ENCODE results near the gene HUS1B.
"Not testable (repeated sequence)": the region's sequence is repeated elsewhere in the genome, so short reads cannot be mapped to it uniquely, and the experiment has no call there.

Gene HUS1B

GRCh38 chr6:656460-657252 lies at the start of gene HUS1B:
HUS1B (minus strand) TSS chr6:657100; CDS start chr6:656944, 156 bp downstream.
- DNase-seq (ENCODE audit: low read depth in 3 of 3), result no peak

- no peak for DNase-seq (ENCODE audit: low read depth in 3 of 3)
These were observed 49.2 kb upstream of the HUS1B start for GRCh38 chr6:706146-706545.

GRCh38 chr6:705047-705446 lies 48.1 kb upstream of the HUS1B start:
- no peak for DNase-seq (ENCODE audit: low read depth in 3 of 3)

GRCh38 chr6:704046-704445 lies 47.1 kb upstream of the HUS1B start:
- no peak for DNase-seq (ENCODE audit: low read depth in 3 of 3)

- no peak for DNase-seq (ENCODE audit: low read depth in 3 of 3)
These were observed 46.7 kb upstream of the HUS1B start for GRCh38 chr6:703552-703951.

- no peak for DNase-seq (ENCODE audit: low read depth in 3 of 3)
These were observed 45.0 kb upstream of the HUS1B start for GRCh38 chr6:701700-702479.

- DNase-seq (ENCODE audit: low read depth in 3 of 3), result no peak
These were observed 44.3 kb upstream of the HUS1B start for GRCh38 chr6:701215-701614.

GRCh38 chr6:700490-700889 lies 43.6 kb upstream of the HUS1B start:
- no peak for DNase-seq (ENCODE audit: low read depth in 3 of 3)

GRCh38 chr6:699319-699718 lies 42.4 kb upstream of the HUS1B start:
- no peak for DNase-seq (ENCODE audit: low read depth in 3 of 3)

- not testable (repeated sequence) for DNase-seq (ENCODE audit: low read depth in 3 of 3)
These were observed 37.7 kb upstream of the HUS1B start for GRCh38 chr6:694431-695126.

GRCh38 chr6:693723-694009 lies 36.8 kb upstream of the HUS1B start:
- no peak for DNase-seq (ENCODE audit: low read depth in 3 of 3)

GRCh38 chr6:692858-693722 lies 36.2 kb upstream of the HUS1B start, which contains the start of gene EXOC2:
EXOC2 (minus strand) TSS chr6:693139; CDS start chr6:637818, 55,321 bp downstream.
- DNase-seq (ENCODE audit: low read depth in 3 of 3), result peak; percentile 71 to 77 (median 71)

GRCh38 chr6:692356-692851 lies 35.5 kb upstream of the HUS1B start:
- DNase-seq (ENCODE audit: low read depth in 3 of 3), result peak; percentile 51 to 71 (median 65)

GRCh38 chr6:689223-689622 lies 32.3 kb upstream of the HUS1B start:
- DNase-seq (ENCODE audit: low read depth in 3 of 3), result no peak

- no peak for DNase-seq (ENCODE audit: low read depth in 3 of 3)
These were observed 29.6 kb upstream of the HUS1B start for GRCh38 chr6:686497-686896.

GRCh38 chr6:684831-685636 lies 28.1 kb upstream of the HUS1B start:
- no peak for DNase-seq (ENCODE audit: low read depth in 3 of 3)

- no peak for DNase-seq (ENCODE audit: low read depth in 3 of 3)
These were observed 27.0 kb upstream of the HUS1B start for GRCh38 chr6:683742-684440.

GRCh38 chr6:680666-681340 lies 23.9 kb upstream of the HUS1B start:
- no peak for DNase-seq (ENCODE audit: low read depth in 3 of 3)

GRCh38 chr6:680251-680650 lies 23.4 kb upstream of the HUS1B start:
- no peak for DNase-seq (ENCODE audit: low read depth in 3 of 3)

Data from stimulated activated CD4-positive, alpha-beta T cell treated with anti-CD3 and anti-CD28 coated beads, TNF-alpha, amount 100 ng/mL, for 4 hours (primary cell).